Hepatocyte (in vitro differentiated cells): ENCODE data around the gene TSPEAR.

Source experiments
- EZH2 ChIP-seq: fragments of 200-600 bp; sonication (generic); IDR thresholded peaks from 2 replicates; pipeline ENCODE4 v1.6.1; 2016; ENCODE audit warnings: antibody characterized with exemption, mild to moderate bottlenecking, borderline replicate concordance
- EZH2phosphoT487 ChIP-seq: fragments of 200-600 bp; sonication (generic); IDR thresholded peaks from one replicate; pipeline ENCODE4 v1.6.1; 2018; ENCODE audit warnings: antibody characterized with exemption, mild to moderate bottlenecking, low read depth, moderate library complexity; ENCODE audit not compliant: unreplicated experiment, severe bottlenecking
- TF ChIP-seq, protein P1 (sequence below): fragments of 200-600 bp; sonication (generic); IDR thresholded peaks from 2 replicates; pipeline ENCODE4 v1.5.1; 2016; ENCODE audit warnings: antibody characterized with exemption, mild to moderate bottlenecking; ENCODE audit not compliant: poor library complexity

DNA sequence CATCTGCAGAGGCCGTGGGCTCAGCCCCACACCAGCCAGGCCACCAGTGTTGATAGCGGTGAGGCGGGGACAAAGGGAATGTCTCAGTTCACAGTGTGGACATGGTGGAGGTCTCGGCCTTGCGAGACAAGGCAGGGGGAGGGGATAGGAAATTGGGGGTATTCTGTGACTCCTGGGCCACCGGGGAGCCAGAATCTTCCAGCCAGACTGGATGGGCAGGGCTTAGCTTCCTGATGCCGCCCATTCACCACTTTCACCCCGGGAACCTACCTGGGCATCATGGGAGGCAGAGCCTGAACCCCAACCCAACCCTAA, 251.0 kb downstream of the TSPEAR start:
- TF ChIP-seq, protein P1, sequence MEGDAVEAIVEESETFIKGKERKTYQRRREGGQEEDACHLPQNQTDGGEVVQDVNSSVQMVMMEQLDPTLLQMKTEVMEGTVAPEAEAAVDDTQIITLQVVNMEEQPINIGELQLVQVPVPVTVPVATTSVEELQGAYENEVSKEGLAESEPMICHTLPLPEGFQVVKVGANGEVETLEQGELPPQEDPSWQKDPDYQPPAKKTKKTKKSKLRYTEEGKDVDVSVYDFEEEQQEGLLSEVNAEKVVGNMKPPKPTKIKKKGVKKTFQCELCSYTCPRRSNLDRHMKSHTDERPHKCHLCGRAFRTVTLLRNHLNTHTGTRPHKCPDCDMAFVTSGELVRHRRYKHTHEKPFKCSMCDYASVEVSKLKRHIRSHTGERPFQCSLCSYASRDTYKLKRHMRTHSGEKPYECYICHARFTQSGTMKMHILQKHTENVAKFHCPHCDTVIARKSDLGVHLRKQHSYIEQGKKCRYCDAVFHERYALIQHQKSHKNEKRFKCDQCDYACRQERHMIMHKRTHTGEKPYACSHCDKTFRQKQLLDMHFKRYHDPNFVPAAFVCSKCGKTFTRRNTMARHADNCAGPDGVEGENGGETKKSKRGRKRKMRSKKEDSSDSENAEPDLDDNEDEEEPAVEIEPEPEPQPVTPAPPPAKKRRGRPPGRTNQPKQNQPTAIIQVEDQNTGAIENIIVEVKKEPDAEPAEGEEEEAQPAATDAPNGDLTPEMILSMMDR = no peak
- TF ChIP-seq EZH2phosphoT487 (no peak), EZH2 (no peak)
